DMS53 treated with DMSO at 0.1 percent for 48 hours (cell line): ENCODE measurements around the gene SERF2.
"Not testable (repeated sequence)": the region's sequence is repeated elsewhere in the genome, so short reads cannot be mapped to it uniquely, and the experiment has no call there.

Experiments
- DNase-seq: peaks from one replicate; lab custom pipeline; 2025; ENCODE audit not compliant: unreplicated experiment; lab: John Stamatoyannopoulos, UW

Gene SERF2

DNA sequence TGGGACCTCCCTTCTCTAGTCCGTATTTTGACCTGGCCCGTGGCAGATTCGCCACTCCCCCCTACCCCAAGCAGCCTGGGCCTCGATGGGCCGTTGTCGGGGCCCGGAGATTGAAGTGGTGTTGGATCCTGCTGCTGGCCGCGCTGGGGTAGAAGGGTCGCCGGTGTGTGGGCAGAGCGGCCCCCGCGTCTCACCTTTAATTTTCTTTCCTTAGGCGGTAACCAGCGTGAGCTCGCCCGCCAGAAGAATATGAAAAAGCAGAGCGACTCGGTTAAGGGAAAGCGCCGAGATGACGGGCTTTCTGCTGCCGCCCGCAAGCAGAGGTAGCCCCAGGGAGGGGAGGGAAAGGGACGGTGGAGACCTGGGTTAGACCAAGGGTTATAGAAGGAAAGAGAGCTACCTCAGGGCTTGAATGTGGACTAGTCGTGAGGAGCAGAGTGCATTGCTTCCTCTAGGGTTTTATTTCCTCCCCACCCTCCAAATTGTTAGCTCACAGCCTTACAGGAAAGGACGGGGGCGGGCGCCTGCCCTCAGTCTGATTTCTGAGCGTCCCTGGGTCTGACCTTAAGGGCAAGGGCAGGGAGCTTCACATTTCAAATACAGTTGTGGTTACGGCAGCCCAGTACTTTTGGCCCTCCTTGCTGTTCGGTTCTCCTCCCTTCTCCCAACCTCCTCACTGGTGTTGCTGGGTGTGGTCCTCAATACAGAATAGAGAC lies 799 bp downstream of the SERF2 start:
- DNase-seq = no peak

DNA sequence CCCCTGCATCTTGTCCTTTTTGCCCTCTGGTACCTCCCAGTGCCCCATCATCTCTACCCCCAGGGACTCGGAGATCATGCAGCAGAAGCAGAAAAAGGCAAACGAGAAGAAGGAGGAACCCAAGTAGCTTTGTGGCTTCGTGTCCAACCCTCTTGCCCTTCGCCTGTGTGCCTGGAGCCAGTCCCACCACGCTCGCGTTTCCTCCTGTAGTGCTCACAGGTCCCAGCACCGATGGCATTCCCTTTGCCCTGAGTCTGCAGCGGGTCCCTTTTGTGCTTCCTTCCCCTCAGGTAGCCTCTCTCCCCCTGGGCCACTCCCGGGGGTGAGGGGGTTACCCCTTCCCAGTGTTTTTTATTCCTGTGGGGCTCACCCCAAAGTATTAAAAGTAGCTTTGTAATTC lies 1.5 kb downstream of the SERF2 start:
- DNase-seq = no peak

DNA sequence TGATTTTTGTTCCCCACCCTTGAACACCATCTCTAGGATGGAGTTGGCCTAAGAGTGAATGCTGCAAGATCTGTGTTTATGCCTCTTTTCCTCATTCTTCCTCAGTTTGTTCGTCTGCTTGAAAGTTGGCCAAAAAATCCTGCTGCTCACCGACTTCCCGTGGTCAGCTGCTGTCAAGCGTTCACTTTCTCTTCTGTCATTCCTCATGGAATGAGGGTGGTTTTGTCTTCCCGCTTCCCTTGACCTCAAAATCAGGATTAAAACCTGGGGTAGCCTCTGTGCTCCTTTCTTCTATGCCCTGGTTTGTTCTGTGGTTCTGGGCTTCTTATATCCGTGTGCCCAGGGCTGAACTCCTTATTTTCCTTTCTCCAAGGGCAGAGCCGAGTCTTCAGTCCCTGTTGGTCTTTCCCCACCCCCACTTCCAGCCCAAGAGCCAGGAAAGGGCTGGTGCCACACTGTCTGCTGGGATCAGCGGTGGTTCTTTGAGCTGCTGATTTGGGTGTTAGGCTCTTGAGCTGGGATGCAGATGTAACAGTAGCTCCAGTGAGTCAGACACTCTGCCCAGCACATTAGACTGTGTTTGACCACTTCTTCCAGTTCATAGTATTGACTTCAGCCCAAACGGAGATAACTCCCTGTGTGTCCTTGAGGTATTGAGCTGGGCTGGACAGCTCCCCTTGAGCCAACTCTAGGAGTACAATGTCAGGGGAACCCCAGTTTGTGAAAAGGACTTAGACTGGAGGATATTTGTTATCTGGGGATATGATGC lies 2.3 kb downstream of the SERF2 start:
- no peak for DNase-seq

DNA sequence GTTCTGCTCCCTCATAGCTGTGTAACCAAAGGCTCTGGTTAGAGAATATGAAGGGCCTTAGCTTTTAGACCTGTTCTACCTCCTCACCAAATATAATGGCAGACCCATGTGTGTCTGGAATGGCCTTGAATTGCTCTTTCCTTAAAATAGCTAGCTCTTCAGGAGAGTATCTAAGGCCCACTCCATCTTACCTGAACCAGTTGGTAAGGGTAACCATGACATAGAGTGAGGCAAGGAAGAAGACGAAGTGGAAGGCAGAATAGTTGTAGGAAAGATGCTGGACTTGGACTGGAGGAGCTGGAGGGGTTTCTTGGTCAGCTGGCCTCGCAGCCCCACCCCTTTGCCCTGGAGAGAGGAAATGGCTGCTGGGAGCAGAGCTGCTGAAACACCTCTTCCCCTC lies 3.1 kb downstream of the SERF2 start:
- no peak for DNase-seq

DNA sequence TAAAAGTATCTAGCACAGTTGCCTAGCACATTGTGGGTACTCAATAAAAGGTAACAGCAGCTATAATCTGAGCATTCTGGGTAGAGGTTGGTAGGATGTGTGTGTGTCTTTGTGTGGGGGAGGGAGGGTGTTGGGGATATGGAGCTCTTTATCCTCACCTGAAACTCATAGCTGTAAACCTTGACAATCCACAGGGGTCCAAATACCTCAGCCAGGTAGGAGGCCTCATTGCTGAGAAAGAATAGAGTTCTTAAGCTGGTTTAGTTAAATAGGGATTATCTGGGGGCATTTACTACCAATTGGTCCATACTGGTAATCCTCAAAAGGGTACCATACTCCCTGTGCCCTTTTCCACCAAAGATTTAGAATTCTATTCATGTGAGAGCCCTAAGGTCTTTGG lies 3.9 kb downstream of the SERF2 start:
- DNase-seq = no peak

DNA sequence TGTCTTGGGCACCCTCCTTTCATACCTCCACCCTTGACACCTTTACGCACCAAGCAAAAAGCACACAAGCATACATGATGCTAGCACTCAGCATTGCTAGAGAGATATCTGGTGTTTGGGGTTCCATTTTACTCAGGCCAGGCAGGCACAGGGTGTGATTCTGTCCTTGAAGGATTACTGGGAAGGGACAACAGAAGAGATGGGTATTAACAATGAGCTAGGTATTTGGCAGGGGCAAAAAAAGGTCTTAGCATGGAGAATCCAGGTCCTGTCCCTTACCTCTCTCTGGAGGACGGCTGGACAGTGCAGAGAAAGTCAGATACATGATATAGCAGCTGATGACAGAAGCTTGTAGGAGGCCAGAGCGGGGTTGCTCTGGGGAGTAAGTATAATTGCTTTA lies 4.4 kb downstream of the SERF2 start:
- DNase-seq = no peak

DNA sequence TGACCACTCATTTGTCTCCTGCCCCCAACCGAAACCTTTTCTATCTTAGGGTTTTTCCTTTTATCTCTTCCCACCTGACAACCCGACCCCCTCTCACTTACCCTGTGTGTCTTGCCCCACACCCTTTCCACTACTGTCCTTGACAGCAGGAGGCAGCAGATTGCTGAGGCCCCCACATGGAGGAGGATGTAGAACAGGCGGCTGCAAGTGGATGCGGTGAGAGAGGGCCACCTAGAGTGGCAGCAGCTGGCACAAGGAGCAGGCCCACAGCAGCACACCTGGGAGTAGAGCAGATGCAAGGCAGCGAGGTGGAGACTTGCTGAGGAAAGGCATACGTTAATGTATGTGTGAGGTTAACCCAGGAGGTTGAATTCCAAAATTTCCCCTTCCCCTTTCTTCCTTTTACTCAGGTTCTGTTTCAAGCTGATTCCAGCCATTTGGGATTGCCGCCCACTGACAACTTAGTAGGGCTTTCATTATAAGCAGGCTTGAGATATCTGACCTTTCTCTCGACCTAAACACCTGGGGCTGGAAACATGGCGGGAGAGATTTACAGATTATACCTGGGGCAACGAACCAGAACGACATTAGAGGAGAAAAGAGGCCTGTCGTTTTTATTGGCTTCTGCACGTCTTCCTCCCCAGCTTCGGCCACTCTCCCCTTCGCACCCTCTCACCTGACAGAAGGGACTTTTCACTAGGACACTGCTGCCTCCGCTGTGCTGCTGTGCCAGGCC lies 7.3 kb downstream of the SERF2 start:
- DNase-seq = peak; percentile 61

DNA sequence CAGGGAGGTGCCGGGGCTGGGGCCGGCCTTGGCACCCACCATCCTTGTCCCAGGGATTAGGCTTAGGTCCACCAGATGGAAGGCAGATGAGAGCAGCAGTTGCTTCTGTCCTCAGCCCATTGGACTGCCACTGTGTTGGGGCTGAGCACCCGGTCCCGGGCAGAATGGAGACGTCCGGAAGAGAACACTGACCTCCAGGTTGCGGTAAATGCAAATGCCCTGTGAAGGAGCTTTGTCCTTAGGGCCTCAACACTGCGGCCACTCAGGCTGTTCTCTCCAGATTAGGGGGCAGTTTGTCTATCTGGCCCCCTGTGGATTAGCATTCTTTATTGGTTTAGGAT lies 7.8 kb downstream of the SERF2 start, which contains the start of gene SERINC4:
TSS of gene SERINC4 (minus strand) at position 276 of the 341 bp plus-strand sequence. CDS start at position 42, 234 bp downstream.
- DNase-seq = no peak

DNA sequence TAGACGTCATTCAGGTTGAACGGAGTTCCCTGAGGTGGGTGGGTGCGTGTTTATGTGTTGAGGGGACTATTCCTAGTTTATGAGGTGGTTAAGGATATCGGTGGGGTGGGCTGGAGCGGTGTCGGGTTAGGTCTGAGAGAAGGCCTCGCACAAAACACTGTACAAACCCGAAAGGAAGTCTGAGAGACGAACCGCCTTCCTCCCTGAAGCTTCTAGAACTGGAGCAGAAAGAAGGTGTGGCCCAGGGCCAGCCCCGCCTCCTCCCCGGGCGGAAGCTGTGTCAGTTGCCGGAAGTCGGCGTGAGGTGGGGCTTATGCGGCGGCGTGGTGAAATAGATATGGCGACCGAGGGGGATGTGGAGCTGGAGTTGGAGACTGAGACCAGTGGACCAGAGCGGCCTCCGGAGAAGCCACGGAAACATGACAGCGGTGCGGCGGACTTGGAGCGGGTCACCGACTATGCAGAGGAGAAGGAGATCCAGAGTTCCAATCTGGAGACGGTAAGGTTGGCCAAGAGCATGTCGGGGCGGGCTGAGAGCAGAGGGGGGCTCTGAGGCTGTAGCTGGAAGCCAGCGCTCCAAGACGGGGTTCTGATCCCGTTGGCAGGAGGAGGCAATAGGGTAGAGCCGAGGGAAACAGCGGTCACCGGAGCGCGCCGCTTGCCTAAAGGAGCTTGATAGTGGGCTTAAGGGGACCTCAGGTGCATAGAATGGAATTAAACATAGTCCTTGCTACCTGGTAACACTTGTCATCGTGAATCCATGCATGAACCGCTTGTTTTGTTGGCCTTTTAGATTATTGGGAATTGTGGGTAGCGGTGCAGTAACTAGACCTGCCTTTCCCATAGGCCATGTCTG lies 8.4 kb downstream of the SERF2 start, which contains the start of gene HYPK:
TSS of gene HYPK (plus strand) at position 314 of the 856 bp plus-strand sequence. CDS start at position 338, 24 bp downstream.
- DNase-seq = peak; percentile 42

DNA sequence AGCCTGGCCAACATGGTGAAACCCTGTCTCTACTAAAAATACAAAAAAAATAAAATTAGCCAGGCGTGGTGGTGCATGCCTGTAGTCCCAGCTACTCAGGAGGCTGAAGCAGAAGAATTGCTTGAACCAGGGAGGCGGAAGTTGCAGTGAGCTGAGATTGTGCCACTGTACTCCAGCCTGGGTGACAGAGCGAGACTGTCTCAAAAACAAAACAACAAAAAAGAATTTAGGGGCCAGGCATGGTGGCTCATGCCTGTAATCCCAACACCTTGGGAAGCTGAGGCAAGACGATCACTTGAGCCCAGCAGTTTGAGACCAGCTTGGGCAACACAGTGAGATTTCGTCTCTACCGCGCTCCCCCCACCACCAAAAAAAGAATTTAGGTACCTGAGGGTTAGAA lies 10.6 kb downstream of the SERF2 start:
- DNase-seq = not testable (repeated sequence)

DNA sequence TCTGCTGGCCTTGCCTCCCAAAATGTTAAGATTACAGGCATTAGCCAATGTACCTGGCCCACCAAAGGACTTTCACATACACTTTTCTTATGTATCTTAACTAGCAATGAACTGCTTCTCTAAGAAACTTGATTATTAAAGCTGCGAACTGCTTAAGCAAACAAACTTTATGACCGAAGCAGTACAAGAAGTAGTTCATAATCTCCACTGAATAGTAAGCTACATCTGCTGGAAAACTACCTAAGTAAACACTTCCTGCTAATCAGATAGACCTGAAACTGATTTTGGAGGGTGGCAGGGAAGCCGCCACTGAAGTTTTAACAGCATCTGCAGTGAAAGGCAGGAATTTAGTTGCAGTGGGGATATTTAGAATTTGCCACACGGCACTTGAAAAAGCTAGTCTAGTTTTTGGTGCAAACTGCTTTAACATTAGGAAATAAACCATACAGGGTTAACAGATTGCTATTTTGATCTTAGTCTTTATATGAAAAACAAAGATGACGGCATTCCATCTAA lies 16.4 kb downstream of the SERF2 start:
- no peak for DNase-seq

DNA sequence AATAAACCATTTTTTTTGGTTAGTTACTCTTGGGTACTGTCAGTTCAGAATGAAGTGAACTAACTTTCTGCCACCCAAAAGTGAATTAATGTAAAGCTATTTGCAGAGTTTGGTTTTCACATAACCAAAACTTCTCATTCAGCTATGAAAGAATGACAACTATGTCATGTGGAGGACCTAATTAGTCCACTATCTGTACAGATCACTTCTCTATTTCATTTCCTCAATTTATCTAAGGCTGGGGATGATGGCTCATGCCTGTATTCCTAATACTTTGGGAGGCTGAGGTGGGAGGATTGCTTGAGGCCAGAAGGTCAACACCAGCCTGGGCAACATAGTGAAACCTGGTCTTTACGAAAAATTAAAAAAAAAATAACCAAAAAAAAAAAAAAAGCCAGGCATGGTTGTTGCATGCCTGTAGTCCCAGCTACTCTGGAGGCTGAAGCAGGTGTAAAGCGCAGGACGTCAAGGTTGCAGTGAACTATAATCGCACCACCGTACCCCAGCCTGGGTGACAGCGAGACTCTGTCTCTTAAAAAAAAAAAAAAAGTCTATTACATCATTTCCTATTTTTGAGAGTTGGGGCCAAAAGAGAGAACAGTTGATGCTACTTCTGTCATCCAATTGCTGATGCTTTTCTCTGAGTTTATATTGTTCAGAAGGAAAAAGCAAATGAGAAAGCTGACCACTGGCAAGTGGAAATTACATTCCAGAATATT lies 17.0 kb downstream of the SERF2 start:
- DNase-seq = no peak

DNA sequence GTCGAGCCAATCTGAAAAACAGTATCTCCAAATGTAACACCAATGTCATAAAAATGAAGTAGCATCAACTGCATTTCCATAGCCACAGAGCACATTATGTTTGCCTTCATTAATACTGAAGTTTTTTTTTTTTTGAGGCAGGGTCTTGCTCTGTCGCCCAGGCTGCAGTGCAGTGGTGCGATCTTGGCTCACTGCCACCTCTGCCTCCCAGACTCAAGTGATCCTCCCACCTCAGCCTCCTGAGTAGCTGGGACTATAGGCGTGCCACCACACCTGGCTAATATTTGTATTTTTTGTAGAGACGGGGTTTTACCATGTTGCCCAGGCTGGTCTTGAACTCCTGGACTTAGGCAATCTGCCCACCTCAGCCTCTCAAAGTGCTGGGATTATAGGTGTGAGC lies 22.9 kb downstream of the SERF2 start:
- not testable (repeated sequence) for DNase-seq

DNA sequence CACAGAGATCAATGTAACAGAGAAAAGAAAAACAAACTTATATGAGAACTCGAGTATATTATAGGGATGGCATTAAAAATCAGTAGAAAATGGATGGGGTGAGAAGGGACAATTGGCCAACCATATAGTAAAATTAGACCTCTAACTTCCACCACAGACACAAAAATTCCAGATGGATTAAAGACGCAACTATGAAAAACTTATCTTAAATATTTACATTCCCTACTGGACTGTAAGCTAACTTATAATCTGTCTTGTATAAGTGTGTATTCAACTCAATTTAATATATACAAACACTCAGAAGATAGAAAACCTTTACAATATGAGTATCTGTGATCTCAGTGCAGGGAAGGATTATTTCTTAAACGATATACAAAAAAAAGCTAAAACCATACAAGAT lies 29.4 kb downstream of the SERF2 start:
- DNase-seq = no peak

DNA sequence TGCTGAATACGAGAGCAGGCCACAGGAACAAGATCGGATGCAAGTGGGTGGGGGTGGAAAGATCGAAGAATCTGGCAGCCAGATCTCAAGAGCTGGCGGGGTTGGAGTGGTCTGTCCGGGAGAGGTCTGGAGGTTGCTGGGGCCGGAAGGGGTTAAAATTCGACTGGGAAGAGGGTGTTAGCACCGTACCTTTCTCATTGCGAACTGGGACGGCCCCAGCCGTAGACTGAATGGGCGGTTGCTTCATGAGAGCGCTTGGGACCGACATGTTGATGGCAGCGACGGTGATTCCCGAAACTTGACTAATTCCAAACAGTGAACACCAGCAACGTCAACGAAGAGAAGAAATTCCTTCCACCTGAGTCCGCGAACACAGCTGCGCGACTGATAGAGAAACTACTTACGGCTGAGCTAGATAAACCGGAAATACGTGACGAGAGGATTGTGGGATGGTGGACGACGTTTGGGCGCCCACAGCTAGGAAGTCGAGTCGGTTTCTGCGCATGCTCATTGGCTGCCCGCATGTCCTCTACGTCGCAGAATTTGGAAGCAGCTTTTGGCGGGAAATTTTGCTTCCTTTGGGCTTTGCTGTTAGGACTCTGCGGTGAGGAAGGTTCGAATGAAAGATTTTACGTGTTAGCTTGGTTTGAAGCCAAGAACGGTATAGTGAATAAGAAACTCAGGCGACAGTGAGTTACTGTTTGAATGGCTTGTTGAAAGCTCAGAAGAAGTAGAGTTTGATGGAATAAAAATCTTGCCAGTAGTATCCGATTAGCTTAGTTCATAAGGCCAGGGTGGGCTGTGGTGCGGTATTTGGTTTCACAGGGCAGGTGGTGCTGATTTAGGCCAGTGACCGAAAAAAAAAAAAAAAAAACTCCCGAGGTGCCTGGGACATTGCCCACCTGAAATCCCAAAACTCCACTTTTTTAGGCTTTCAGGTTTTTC lies 32.5 kb downstream of the SERF2 start, which contains the start of gene MFAP1:
TSS of gene MFAP1 (minus strand) at position 389 of the 945 bp plus-strand sequence. CDS start at position 268, 121 bp downstream.
- peak; percentile 92 for DNase-seq

DNA sequence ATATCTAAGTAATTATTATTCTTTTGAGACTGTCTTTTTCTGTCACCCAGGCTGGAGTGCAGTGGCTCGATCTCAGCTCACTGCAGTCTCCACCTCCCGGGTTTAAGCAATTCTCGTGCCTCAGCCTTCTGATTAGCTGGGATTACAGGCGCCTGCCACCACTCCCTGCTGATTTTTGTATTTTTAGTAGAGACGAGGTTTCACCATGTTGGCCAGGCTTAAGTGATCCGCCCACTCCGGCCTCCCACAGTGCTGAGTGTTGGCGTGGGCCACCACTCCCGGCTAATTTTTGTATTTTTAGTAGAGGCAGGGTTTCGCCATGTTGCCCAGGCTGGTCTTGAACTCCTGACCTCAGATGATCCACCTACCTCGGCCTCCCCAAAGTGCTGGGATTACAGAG lies 33.2 kb downstream of the SERF2 start:
- not testable (repeated sequence) for DNase-seq

DNA sequence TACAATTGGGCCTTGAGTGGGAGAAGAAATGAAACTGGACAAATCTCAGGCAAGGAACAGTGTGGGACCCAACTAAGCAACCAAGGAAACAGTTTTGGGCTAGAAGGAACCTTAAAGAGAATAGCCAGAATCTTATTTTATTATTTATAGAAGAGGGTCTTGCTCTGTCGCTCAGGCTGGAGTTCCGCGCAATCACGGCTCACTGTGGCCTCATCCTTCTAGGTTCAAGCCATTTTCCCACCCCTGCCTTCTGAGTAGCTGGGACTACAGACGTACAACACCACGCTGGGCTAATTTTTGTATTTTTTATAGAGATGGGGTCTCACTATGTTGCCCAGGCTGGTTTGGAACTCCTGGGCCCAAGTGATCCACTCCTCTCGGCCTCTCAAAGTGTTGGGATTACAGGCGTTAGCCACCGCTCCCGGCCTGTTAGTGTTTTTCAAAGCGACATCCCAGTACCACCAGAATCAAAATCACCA lies 33.9 kb downstream of the SERF2 start:
- DNase-seq = no peak

DNA sequence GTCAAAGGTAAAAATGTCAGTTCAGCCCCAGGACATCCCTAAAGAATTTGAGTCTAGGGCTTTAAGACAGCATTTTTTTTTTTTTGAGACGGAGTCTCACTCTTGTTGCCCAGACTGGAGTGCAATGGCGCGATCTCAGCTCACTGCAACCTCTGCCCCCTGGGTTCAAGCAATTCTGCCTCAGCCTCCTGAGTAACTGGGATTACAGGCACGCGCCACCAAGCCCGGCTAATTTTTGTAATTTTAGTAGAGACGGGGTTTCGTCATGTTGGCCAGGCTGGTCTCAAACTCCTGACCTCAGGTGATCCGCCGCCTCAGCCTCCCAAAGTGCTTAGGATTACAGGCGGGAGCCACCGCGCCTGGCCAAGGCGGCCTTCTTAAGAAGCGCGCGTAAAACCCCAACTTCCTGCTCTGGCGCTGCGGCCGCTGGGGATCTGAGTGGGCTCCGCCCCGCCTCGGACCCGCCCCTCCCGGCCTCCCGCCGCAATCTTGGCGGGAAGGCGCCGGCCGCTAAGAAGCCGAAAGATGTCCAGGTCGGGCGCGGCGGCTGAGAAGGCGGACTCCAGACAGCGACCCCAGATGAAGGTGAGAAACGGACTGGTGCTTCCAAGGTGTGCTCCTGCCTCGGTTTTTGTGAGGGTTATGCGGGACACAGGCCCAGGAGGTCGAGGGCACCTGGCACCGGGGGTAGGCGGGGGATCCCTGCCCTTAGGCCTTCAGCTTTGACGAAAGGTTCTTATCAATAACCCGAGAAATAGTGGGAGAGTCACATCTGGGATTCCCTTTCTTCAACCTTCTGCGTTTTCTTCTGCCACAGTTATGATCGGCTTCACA lies 34.6 kb downstream of the SERF2 start, which contains the start of gene WDR76:
TSS of gene WDR76 (plus strand) at position 495 of the 834 bp plus-strand sequence. CDS start at position 526, 31 bp downstream.
- peak; percentile 46 for DNase-seq
